ENCODE measurements around the gene SVEP1. TPM values are rescaled to one million over a fixed set of nuclear protein-coding genes. Genes with fewer than 3 reads are reported as not detected.

Gene SVEP1
- total RNA-seq, 1 experiment from 2014 or later, result 0.04 TPM

- no TSS peak for BruUV-seq (replicated peaks)
- Histone ChIP-seq H3K9me2 (replicated peaks; ENCODE audit: low read length) (no peaks in the 10 kb centered on the region), H3K27ac (ENCODE audit: low read length) (no peak overlapping the region), H3K4me3 (ENCODE audit: low read length) (no peak overlapping the region), H3K9ac (ENCODE audit: low read length) (no peak overlapping the region), H3K4me1 (ENCODE audit: insufficient read depth, low read length) (no peaks in the 10 kb centered on the region), H3K9me3 (ENCODE audit: low read length) (no peaks in the 10 kb centered on the region), H4K20me1 (ENCODE audit: low read length) (no peaks in the 10 kb centered on the region), H3K4me2 (ENCODE audit: low read length) (no peak overlapping the region), H3K36me3 (ENCODE audit: low read depth, low read length) (no peaks in the 10 kb centered on the region), H3F3A (ENCODE audit: low read length, unreplicated experiment) (no peaks in the 10 kb centered on the region), H2AFZ (ENCODE audit: low read length) (no peak overlapping the region), H3K27me3 (ENCODE audit: low read length) (no peaks in the 10 kb centered on the region), H3K79me2 (ENCODE audit: low read length) (no peaks in the 10 kb centered on the region)
- POLR2A ChIA-PET (ENCODE audit: unreplicated experiment), result no interaction called here
- CTCF ChIA-PET, result no interaction called here
- DNase-seq (no peak), ATAC-seq (no peak)
- no peak for TF ChIP-seq EZH2phosphoT487 (IDR thresholded peaks at IDR 0.05; ENCODE audit: borderline replicate concordance, low read length)
- TF ChIP-seq CTCF (conservative IDR thresholded peaks at IDR 0.05; ENCODE audit: low read depth, low read length), result no peak
- TF ChIP-seq EZH2 (IDR thresholded peaks at IDR 0.05; ENCODE audit: low read length, unreplicated experiment), result no peak
- intact Hi-C loops (cut with micrococcal nuclease), result no loop called here
Measured at GRCh38 chr9:110512817-110513216, 66.7 kb downstream of the SVEP1 start.

- no peaks in the 10 kb centered on the region for H3K79me2 ChIP-seq (ENCODE audit: low read length)
- H3K4me1 ChIP-seq (ENCODE audit: insufficient read depth, low read length), result no peaks in the 10 kb centered on the region
- no peak overlapping the region for H3K4me2 ChIP-seq (ENCODE audit: low read length)
- no peaks in the 10 kb centered on the region for H3K27me3 ChIP-seq (ENCODE audit: low read length)
- no peaks in the 10 kb centered on the region for H3K9me3 ChIP-seq (ENCODE audit: low read length)
- no peak overlapping the region for H3K9ac ChIP-seq (ENCODE audit: low read length)
- DNase-seq (no peak), ATAC-seq (no peak)
- no peak overlapping the region for H3K4me3 ChIP-seq (ENCODE audit: low read length)
- no peaks in the 10 kb centered on the region for H3K9me2 ChIP-seq (replicated peaks; ENCODE audit: low read length)
- no peaks in the 10 kb centered on the region for H3K36me3 ChIP-seq (ENCODE audit: low read depth, low read length)
- TF ChIP-seq EZH2 (IDR thresholded peaks at IDR 0.05; ENCODE audit: low read length, unreplicated experiment) (no peak), EZH2phosphoT487 (IDR thresholded peaks at IDR 0.05; ENCODE audit: borderline replicate concordance, low read length) (no peak), CTCF (conservative IDR thresholded peaks at IDR 0.05; ENCODE audit: low read depth, low read length) (no peak)
- POLR2A ChIA-PET (ENCODE audit: unreplicated experiment), result no interaction called here
- no peaks in the 10 kb centered on the region for H4K20me1 ChIP-seq (ENCODE audit: low read length)
- no TSS peak for BruUV-seq (replicated peaks)
- no peak overlapping the region for H2AFZ ChIP-seq (ENCODE audit: low read length)
- intact Hi-C loops (cut with micrococcal nuclease), result no loop called here
- no peaks in the 10 kb centered on the region for H3F3A ChIP-seq (ENCODE audit: low read length, unreplicated experiment)
- no peak overlapping the region for H3K27ac ChIP-seq (ENCODE audit: low read length)
- CTCF ChIA-PET, result no interaction called here
Measured at GRCh38 chr9:110509792-110510191, 69.7 kb downstream of the SVEP1 start.

GRCh38 chr9:110502842-110503241, 76.7 kb downstream of the SVEP1 start:
- Histone ChIP-seq H3K27ac (ENCODE audit: low read length) (no peak overlapping the region), H3K9me3 (ENCODE audit: low read length) (no peaks in the 10 kb centered on the region), H3K9ac (ENCODE audit: low read length) (no peak overlapping the region), H3K4me2 (ENCODE audit: low read length) (no peak overlapping the region), H4K20me1 (ENCODE audit: low read length) (no peaks in the 10 kb centered on the region), H3K79me2 (ENCODE audit: low read length) (no peaks in the 10 kb centered on the region), H3K9me2 (replicated peaks; ENCODE audit: low read length) (no peaks in the 10 kb centered on the region), H3K36me3 (ENCODE audit: low read depth, low read length) (no peaks in the 10 kb centered on the region), H3K4me3 (ENCODE audit: low read length) (no peak overlapping the region), H3K4me1 (ENCODE audit: insufficient read depth, low read length) (no peaks in the 10 kb centered on the region), H3F3A (ENCODE audit: low read length, unreplicated experiment) (no peaks in the 10 kb centered on the region), H2AFZ (ENCODE audit: low read length) (no peak overlapping the region), H3K27me3 (ENCODE audit: low read length) (no peaks in the 10 kb centered on the region)
- no peak for TF ChIP-seq CTCF (conservative IDR thresholded peaks at IDR 0.05; ENCODE audit: low read depth, low read length)
- TF ChIP-seq EZH2phosphoT487 (IDR thresholded peaks at IDR 0.05; ENCODE audit: borderline replicate concordance, low read length), result no peak
- no peak for TF ChIP-seq EZH2 (IDR thresholded peaks at IDR 0.05; ENCODE audit: low read length, unreplicated experiment)
- CTCF ChIA-PET, result no interaction called here
- BruUV-seq (replicated peaks), result no TSS peak
- POLR2A ChIA-PET (ENCODE audit: unreplicated experiment), result no interaction called here
- DNase-seq, result no peak
- intact Hi-C loops (cut with micrococcal nuclease), result no loop called here
- no peak for ATAC-seq
